ENCODE measurements around the gene GALR3. TPM values are rescaled to one million over a fixed set of nuclear protein-coding genes. Genes with fewer than 3 reads are reported as not detected.
"Not testable (repeated sequence)": the region's sequence is repeated elsewhere in the genome, so short reads cannot be mapped to it uniquely, and the experiment has no call there.

GALR3 gene
- 0.32 TPM for total RNA-seq

- no peak for ATAC-seq
These were observed at the start of gene GALR3 for GRCh38 chr22:37823134-37823985. Gene GALR3, plus strand, starts transcription at chr22:37823382. Its CDS starts 25 bp downstream, at chr22:37823407.

GRCh38 chr22:37774728-37775127 is 48.5 kb upstream of the GALR3 start:
- ATAC-seq, result no peak

- ATAC-seq, result peak; percentile 41
These were observed 47.2 kb upstream of the GALR3 start for GRCh38 chr22:37775785-37776638.

GRCh38 chr22:37776639-37777005 is 46.6 kb upstream of the GALR3 start:
- ATAC-seq, result no peak

- peak; percentile 80 for ATAC-seq
These were observed 46.0 kb upstream of the GALR3 start for GRCh38 chr22:37777122-37777687.

- no peak for ATAC-seq
These were observed 44.7 kb upstream of the GALR3 start for GRCh38 chr22:37778370-37779009.

GRCh38 chr22:37781434-37782059 is 41.6 kb upstream of the GALR3 start:
- no peak for ATAC-seq

- peak; percentile 36 for ATAC-seq
These were observed 40.6 kb upstream of the GALR3 start for GRCh38 chr22:37782340-37783168.

- peak; percentile 91 for ATAC-seq
These were observed 38.2 kb upstream of the GALR3 start for GRCh38 chr22:37784829-37785495.

GRCh38 chr22:37790234-37790633 is 32.9 kb upstream of the GALR3 start:
- no peak for ATAC-seq

- ATAC-seq, result peak; percentile 80
These were observed 30.7 kb upstream of the GALR3 start for GRCh38 chr22:37792494-37792893.

GRCh38 chr22:37794376-37794775 is 28.8 kb upstream of the GALR3 start:
- no peak for ATAC-seq

- no peak for ATAC-seq
These were observed 27.1 kb upstream of the GALR3 start for GRCh38 chr22:37796079-37796478.

- not testable (repeated sequence) for ATAC-seq
These were observed 25.9 kb upstream of the GALR3 start for GRCh38 chr22:37797259-37797658.

GRCh38 chr22:37797874-37798500 is 25.2 kb upstream of the GALR3 start:
- no peak for ATAC-seq

- not testable (repeated sequence) for ATAC-seq
These were observed 23.2 kb upstream of the GALR3 start for GRCh38 chr22:37799979-37800378.

GRCh38 chr22:37801946-37802309 is 21.3 kb upstream of the GALR3 start:
- ATAC-seq, result no peak

GRCh38 chr22:37802310-37803194 is 20.6 kb upstream of the GALR3 start:
- ATAC-seq, result peak; percentile 4

GRCh38 chr22:37803195-37803638 is 20.0 kb upstream of the GALR3 start:
- ATAC-seq, result no peak
